GM21381 (cell line): ENCODE measurements around the gene NEGR1.

Source experiments
- ATAC-seq: cut with Tn5 transposase; IDR thresholded peaks from one replicate; pipeline ENCODE4 v1.9.1; 2021; ENCODE audit warnings: mild to moderate bottlenecking, moderate library complexity; ENCODE audit not compliant: unreplicated experiment

The NEGR1 gene

DNA sequence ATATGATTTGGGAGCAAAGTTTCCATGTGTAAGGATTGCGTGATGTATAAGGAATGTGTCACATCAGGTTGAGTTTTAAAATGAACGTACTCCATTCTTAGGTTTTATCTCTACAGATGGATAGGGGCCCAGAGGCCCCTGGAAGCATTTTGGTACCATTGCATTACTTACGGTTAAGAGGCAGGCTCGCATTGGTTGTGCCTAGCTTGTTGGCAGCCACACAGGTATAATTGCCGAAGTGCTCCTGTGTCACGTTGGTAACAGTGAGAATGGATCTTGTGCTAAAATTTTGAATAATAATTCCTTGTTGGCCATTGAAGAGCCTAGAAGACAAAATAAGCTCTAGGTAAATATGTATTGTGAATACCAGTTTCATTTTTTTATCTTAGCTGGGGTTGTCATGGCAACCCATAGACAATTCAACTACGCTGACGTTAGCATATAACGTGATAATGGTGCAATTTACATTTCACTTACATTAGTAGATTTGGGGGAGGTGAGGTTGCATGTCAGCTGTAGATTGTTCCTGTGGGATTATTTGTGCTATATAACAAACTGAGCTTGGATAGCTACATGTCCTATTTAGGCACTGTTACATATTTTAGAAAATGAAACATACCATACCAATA, 689.6 kb downstream of the NEGR1 start:
- ATAC-seq, result no peak

DNA sequence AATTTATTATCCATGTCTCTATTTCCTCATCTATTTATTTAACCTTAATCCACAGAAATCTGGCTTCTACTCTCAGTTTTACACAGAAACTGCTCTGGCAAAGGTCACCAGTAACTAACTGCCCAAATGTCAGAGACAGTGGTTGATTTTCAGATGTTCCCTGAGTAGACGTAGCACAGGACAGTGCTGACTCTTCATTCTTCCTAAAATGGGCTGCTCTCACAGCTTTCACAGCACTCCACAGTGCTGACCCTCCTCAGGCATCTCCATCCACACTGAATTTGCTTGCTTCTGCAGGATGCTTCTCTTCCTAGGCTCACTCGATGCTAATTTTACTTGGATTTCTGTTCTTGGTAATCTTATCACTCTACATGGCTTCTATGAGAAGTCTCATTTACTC, 693.3 kb downstream of the NEGR1 start:
- no peak for ATAC-seq

DNA sequence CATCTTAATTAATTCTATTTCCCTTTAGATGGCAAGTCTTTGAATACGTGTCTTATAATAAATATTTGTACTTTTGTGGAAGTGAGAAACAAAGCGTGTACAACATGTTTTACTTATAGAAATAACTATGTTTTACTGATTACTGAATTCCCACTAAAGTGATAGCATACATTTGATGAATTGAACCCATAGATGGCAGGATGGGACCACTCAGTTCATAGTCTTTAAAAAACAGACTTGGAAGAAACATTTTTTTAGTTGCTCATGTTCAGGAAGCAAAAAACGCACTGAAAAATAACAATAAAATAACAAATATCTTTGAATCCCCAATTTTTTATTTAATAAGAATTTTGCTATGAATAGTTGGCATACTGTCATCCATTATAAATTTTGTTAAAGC, 694.4 kb downstream of the NEGR1 start:
- ATAC-seq, result no peak

DNA sequence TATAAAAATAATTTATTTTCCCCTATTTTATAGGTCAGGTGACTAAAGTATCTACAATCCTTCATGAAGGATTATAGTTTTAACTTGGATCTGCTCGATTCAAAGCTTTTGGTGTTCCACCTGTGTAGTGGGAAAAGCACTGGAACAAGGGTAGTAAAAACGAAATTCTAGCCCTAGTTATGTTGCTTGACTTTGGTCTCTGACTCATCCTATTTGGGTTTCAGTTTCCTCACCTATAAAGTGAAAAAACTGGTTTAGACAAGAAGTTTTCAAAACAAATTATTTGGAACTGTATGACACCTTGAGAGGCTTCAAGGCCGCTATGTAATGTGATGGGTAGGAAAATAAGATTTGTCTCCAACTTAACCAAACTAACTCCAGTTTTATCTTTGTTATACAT, 696.3 kb downstream of the NEGR1 start:
- no peak for ATAC-seq

DNA sequence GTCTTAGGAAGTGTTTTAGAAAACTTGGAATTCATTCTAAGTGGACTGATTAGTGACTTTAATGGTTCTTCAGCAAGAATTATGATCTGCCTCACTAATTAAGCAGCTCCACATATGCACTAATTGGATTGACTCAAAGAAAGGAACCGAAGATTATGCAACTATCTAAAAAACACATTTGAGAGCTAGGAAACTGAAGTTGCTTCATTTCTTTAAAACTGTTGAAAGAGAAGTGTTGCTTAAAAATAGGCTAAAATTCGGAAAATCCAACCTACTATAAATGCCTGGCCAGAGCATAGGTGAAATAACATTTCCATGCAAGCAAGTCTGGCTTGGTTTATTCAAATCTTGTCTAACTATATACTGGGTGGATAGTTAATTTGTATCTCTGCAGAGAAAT, 698.6 kb downstream of the NEGR1 start:
- ATAC-seq, result no peak

DNA sequence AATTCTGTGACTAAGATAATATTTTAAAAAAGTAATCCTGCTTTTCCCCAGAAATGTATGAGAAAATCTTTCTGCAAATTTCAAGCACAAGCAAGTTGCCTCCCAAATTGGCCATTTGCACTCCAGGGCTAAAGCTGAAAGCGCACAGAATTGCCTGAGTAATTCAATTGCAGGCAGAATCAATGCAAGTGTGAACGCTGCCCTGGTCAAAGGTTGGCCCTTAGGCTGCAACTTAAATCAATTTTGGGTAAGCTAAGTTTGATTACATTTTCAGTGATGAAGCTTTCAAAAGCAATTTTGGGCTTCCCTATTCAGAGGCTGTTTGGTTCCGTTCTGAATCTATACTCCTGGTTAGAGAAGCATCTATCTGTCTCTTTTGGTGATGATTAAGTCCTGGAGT, 699.7 kb downstream of the NEGR1 start:
- no peak for ATAC-seq

DNA sequence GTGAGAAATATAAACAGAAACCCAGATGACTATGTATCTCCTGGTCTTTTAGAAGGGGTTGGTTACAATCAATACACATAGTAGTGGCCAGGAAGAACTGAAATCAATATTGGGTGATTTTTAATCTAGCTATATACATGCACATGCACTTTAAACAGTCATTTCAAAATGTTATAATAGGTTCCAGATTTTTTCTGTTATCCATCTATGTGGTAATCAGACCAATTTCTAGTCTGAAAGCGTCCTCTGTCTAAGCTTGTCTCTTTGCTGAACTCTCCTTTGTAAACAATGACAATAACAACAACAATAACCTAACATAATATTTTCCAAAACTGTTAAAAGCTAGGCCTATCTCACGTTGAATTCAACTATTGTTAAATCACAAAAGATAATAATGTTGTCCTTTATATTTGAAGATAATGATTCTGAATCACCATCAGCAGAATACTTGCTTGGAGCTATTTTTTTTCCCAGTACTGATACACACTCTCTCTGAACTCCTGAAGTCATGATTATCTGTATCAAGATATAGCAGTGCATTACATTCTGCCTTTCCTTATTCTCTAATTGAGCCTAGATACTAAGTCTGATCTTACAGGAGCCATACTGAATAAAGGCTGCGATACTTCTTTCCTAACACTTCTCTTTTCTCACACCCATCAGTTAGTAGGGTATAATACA, 704.7 kb downstream of the NEGR1 start:
- no peak for ATAC-seq

DNA sequence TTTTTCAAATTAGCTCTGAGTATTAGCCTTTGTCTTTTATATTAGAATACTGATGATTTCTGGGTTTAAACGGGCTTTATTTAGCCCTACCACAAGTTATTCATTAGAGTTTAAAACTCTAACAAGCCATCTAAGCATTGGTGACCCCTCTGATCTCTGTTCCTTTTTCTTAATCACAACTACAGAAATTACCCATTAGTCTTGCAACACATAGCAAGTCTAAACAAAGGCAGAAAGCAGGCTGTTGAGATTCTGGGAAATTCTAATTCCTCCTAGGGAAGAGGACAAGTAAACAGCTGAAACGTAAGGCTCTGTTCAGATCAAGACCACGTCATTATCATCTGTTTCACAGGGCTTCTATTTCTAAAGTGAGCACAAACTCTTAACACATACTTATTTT, 710.3 kb downstream of the NEGR1 start:
- ATAC-seq, result no peak

DNA sequence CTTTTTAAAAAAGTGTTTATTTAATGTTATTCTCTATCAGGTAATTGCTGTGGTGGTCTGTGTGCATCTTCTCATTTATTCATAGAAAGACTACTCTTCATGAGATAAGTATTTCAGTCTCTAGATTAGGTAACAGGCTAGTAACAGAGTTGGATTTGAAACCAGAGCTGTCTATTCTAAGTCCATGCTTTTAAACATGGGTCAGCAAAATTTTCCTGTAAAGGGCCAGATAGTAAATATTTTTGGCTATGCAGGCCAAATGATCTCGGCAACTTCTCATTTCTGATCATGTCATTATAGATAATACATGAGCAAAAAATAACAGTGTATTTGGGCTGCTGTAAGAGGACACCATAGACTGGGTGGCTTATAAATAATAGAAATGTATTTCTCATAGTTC, 715.9 kb downstream of the NEGR1 start:
- no peak for ATAC-seq

DNA sequence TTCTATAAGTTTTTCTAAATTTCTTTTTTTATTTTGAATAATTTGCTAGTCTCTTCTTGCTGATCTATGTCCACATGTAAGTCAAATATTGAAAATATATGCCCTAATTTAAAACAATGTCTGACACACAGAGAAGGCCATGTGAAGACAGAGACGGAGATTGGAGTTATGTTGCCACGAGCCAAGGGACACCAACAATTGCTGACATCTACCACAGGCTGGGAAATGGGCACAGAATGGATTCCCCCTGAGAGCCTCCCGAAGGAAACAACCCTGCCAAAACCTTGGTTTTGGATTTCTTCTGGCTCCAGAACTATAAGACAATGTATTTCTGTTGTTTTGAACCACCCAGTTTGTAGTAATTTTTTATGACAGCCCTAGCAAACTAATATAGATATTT, 716.5 kb downstream of the NEGR1 start:
- ATAC-seq, result no peak

DNA sequence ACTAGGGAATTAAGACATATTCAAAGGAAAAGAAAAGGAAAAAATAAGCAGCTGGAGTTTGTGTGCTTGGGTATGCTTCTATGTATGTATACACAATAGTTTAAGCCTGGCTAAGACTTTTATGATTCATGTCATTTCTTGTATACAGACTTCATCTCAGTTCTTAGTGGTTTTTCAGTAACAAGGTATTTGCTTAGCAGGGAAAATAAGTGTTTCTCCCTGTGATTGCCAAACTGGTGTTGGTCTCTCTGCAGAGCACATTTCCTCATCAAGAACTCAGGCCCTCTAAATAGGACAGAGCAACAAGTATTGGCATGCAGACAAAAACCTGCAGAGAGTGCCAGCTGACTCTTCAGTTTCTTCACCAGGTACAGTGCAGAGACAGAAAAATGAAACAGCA, 717.1 kb downstream of the NEGR1 start:
- no peak for ATAC-seq

DNA sequence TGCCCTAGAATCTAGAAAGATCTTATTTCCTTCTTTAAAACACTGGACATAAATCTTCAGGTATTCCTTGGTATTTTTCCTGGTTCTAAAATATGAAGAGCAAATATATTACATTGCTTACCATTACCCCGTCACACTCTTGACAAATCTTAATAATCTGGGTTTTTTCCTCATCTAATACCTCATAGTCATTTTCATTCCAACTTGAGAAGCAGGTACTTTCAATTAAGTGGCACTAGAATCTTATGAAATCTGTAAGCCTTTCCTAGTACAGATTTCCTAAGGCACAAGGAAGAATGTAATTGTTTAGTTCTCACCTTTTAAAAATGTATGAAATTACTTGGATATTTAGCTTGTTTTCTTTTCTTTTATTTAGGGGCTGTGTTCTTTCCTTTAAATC, 720.0 kb downstream of the NEGR1 start:
- ATAC-seq, result no peak

DNA sequence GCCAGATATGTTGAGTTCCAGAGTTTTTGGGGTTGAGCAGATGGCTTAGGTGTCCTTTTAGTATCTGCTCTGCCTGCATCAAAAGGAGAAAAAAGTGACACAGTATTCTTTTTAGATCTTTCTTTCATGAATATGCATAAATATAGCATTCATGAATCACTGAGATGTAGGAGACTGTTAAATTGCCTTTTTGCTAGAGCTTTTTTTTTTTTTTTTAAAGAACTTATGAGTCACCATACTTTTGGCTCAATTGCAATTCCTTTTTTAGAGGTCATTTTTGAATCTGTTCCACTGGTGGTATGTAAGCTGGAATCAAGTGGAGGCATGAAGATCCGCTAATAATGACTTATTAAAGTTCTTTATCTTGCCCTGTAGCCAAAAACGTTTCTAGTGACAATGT, 720.6 kb downstream of the NEGR1 start:
- no peak for ATAC-seq

DNA sequence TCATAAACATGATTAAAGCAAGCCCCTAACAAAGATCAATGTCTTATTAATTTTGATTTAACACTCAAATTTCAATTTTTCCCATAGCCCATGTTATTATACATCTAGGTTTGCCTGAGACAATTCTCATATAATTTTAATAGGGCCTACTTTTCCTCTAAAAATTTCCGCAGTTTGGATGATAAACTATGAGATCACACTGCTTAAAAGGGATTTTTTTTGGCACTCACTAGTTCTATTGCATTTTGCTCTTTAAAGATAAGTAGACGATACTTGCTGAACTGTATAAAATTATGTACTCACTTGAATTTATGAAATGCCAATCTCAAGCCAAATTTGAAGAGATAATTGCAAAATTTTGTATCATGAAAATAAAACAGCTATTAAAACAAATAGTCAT, 721.1 kb downstream of the NEGR1 start:
- no peak for ATAC-seq

DNA sequence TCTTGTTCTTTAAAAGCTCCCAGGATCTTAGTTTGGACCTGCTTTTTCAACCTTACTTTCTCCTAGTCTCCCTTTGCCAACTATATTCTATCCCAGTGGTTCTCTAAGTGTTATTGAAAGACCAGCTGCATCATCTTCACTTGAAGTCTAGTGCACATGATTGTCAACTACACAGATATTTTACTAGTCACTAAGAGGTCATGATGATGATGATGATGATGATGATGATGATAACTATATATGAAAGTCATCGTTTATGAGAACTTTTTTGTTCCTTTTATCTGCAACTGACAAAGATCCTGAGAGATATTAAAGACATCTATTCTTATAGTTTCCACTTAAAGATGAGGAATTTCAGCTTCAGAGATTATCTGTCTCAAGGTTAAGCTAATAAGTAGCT, 722.5 kb downstream of the NEGR1 start:
- no peak for ATAC-seq

DNA sequence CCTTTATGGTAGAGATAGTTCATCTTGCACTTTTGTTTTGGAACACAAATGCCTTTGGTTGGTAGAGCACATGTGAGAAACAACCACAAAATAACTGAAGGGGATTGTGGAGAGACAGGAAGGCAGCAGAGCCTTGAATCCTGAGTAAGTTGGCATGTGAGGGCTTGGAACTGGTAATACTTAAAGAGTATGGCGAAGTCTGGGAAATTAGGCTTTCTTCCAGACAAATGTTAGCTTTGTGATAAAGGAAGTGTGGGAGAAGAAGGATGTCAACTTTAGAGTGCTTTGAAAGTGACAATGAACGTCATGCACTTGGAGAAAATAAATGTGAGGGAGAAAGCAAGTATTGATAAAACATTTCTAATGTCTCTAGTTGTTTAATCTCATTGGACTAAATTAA, 725.2 kb downstream of the NEGR1 start:
- no peak for ATAC-seq

DNA sequence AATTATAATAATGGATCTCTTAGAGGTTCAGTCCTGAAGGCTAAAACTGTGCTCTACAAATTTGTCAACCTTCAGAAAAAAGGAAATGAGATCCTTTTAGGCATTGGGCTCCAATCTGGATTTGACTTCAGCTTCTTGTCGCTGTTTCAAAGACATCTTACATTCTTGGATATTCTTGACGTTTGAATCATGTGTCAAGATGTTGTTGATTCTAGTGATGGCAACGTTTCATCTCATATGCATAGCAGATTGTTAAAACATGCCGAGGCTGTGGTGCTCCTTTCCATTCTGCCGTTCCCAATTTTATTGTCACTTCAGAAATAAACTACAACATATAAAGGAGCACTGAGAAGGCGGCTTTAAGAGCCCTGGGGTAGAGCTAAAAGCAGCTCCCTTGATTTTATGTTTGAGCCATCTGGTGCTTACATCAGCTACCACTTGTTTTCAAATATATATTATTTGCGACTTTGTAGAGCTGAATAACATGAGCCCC, 733.9 kb downstream of the NEGR1 start:
- ATAC-seq, result no peak

DNA sequence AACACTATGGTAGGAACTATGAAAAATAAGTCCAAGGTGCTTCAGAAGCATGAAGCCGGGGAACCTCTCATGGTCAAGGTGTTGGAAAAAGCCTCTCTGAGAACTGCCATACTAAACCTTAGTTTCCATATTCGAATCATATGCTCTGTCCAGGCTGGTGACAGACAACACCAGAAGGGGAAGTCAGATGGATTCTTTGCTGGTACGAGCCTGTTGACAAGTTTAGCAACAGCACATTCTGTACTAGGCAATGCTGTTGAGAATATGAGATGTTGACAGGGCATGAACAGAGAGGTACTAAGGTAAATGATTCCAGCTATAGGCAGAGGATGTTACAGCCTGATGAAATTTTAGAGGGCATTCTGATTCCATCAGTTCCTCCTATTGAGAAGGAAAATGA, 740.2 kb downstream of the NEGR1 start:
- no peak for ATAC-seq

DNA sequence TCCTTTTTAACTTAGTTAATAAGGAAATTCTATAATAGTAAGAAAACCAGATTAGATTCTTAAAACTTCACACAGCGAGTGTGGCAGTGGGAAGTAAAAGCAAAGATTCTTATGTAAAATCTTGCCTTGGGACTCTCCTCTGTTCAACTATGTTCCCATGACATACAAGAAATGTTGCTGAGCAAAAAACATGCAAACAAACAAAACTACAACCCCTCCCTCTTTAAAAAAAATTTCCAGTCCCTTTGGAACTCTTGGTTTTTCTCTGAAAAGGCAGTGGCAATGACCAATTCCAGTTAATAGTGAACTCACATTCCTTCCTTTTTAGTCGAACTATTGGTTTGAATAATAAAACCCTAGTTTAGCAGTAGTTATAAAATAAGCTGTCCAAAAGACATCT, 748.4 kb downstream of the NEGR1 start:
- no peak for ATAC-seq

DNA sequence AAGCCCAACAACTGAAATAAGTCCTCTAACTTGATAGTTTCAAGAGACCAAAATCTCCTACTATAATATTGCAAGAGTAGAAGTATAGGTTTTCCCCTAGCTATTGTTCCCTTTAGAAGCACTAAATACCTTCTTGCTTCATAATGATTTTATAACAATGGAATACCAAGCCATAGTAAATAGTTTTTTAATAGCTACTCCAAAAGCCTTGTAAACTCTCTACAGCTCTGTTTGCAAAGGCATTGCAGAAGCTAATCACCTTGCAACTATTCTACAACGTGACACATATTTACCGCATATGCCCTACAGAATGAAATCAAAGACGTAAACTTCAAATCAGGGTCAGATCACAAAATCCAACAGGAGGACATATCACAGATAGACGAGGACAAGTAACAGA, 750.0 kb downstream of the NEGR1 start:
- ATAC-seq, result no peak

DNA sequence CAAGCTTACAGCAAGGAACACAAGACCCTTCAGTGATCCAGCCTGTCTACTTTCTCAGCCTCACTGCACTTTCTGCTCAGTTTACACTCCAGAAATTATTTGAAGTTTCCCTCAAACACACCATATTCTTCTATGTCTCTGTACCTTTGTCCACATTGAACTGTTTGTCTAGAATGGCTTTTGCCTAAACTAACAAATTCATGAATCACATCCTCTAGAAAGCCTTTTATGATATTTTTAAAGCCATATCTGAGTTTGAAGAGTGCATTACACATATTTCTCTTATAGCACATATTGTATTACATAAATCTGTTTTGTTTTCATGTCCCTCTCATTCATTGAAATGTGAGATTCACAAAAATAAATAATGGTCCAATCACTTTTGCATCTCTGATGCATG, 755.5 kb downstream of the NEGR1 start:
- no peak for ATAC-seq

DNA sequence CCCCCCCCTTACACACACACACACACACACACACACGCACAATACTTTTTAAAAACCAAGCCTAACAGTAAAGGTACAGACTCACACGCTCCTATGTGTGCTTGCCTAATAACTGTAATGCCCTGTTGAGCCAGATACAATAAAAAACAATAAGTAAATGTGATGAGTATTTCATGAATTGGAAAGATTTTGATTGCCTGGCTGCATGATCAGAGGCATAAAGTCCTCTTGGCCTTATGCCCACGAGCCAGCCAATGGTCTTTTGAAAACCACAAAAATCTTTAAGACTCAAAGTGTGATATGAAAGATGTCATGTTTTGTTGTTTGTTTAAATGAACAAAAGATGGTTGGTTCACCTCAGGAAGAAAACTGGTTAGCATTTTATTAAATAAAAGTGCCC, 759.6 kb downstream of the NEGR1 start:
- ATAC-seq, result no peak
